H1 (cell line): Measurements from ENCODE around the gene EVX2.

Experiments
- EGR1 ChIP-seq: IDR thresholded peaks from 2 replicates; pipeline ENCODE4 v1.6.1; 2011; ENCODE audit warnings: low read depth, low read length, borderline replicate concordance
- EZH2 ChIP-seq: fragments of 200-600 bp; sonication (generic); IDR thresholded peaks from 2 replicates; pipeline ENCODE4 v1.7.1; 2012; ENCODE audit warnings: low read depth, mild to moderate bottlenecking, moderate library complexity, low read length, inconsistent platforms; ENCODE audit not compliant: severe bottlenecking
- JUN ChIP-seq: IDR thresholded peaks from 2 replicates; pipeline ENCODE4 v1.6.1; 2011; ENCODE audit warnings: low read depth, mild to moderate bottlenecking, improper control_type of control experiment, low read length
- RFX5 ChIP-seq: IDR thresholded peaks from 2 replicates; pipeline ENCODE4 v1.6.1; 2011; ENCODE audit warnings: low read depth, low read length, improper control_type of control experiment, borderline replicate concordance
- SIX5 ChIP-seq: IDR thresholded peaks from 2 replicates; pipeline ENCODE4 v1.6.1; 2011; ENCODE audit warnings: mild to moderate bottlenecking, low read depth, low read length

DNA sequence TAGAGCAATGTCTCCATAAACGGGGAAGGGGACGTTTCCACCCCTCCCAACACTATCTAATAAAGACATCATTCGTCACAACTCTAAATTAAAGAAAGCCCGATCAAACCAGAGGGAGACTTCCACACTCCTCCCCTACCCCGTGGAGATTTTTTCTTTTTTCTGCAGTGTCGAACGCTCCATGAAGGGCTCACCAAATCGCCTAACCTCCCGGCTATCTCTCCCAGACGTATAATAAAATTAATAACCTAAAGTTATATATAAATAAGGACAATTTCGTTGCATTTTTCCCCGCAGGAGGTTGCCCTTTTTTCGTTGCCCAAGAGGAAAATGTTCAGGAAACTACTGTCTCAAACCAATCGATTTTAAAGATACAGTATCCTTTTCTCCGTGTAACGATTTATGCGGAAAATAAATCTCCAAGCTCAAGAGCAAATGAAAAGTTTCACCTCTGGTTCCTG is 2.4 kb downstream of the EVX2 start:
- no peak for TF ChIP-seq JUN
- TF ChIP-seq RFX5: no peak
- no peak for TF ChIP-seq EGR1
- TF ChIP-seq SIX5: no peak
- no peak for TF ChIP-seq EZH2
